ENCODE data around the gene LZIC. TPM values are rescaled to one million over a fixed set of nuclear protein-coding genes. Genes with fewer than 3 reads are reported as not detected.
A peak's percentile ranks its signal among the peaks of the same experiment; 100 is the strongest.

Gene LZIC
- total and polyA plus RNA-seq, 2 of the 8 experiments (the other 6 are each of a cell fraction or from before 2014, with no cell fraction given), result 4.8 to 20.3 TPM

- H2BK5ac ChIP-seq (ENCODE audit: low read depth, low read length), result no peak overlapping the region
- 88% methylated on average over 17 of the region's 17 CpGs; no CpG with 5 or more reads in 1 of the 2 experiments for WGBS, 2 experiments (ENCODE audit: extremely low coverage in 1 of 2, insufficient coverage in 1 of 2, insufficient read length in 1 of 2, insufficient replicate concordance in 2 of 2, low coverage in 1 of 2, low lambda C conversion rate in 2 of 2, missing lambda C conversion rate in 1 of 2)
- peaks cover 0 to 2% of the 10 kb centered on the region in 2 experiments for H4K20me1 ChIP-seq (replicated peaks in 1 of 2; ENCODE audit: control insufficient read depth in 1 of 2, insufficient read depth in 2 of 2, low read length in 2 of 2)
- H3K4me1 ChIP-seq (replicated peaks in 1 of 4; ENCODE audit: control insufficient read depth in 3 of 4, insufficient read depth in 4 of 4, low read length in 3 of 4), result peaks cover 5 to 18% (median 14%) of the 10 kb centered on the region in 4 experiments
- no peak overlapping the region for H2BK15ac ChIP-seq (ENCODE audit: low read length)
- FAIRE-seq, result no peak
- ChIA-PET CTCF (ENCODE audit: partially characterized antibody) (interaction anchor here (0.6 to 4.1 kb wide), 9 partner anchors 9 to 234 kb away, joined by 3 to 27 read pairs (median 3); no protein-coding TSS in a partner anchor), POLR2A (ENCODE audit: partially characterized antibody) (interaction anchor here (1.6 to 5.3 kb wide), 3 partner anchors 9 to 57 kb away, joined by 5 to 19 read pairs (median 7); partner anchors contain the start of genes LZIC and NMNAT1)
- no peaks in the 10 kb centered on the region for H3K27me3 ChIP-seq (replicated peaks in 1 of 4; ENCODE audit: control insufficient read depth in 3 of 4, extremely low read depth in 1 of 4, insufficient read depth in 3 of 4, low read length in 3 of 4)
- H3K9me3 ChIP-seq (ENCODE audit: insufficient read depth in 2 of 2, low read depth in 1 of 2, low read length in 1 of 2), result no peaks in the 10 kb centered on the region
- no peak overlapping the region for H2BK20ac ChIP-seq (ENCODE audit: low read length)
- no peak overlapping the region for H3K27ac ChIP-seq (ENCODE audit: low read depth, low read length)
- peaks cover 5% of the 10 kb centered on the region; the same call in 1 of the 2 replicates for H3K79me1 ChIP-seq (ENCODE audit: low read depth, low read length)
- no peak overlapping the region for H4K5ac ChIP-seq (ENCODE audit: insufficient read length, low read depth, low read length)
- H3K79me2 ChIP-seq (ENCODE audit: control insufficient read depth in 1 of 2, insufficient read depth in 2 of 2, low read length in 2 of 2), result peaks cover 0 to 3% of the 10 kb centered on the region in 2 experiments; a peak in 1 of 4 replicates
- no peaks in the 10 kb centered on the region for H3K36me3 ChIP-seq (ENCODE audit: control insufficient read depth in 2 of 4, insufficient read depth in 4 of 4, low read length in 3 of 4)
- H3K9ac ChIP-seq (replicated peaks in 1 of 4; ENCODE audit: extremely low read depth in 1 of 4, low read depth in 3 of 4, low read length in 3 of 4), result peak overlapping the region in 1 of 4 experiments; percentile 4; a peak in 1 of 7 replicates
- H3K14ac ChIP-seq (ENCODE audit: insufficient read length), result no peak overlapping the region
- no peak overlapping the region for H2BK12ac ChIP-seq (ENCODE audit: low read depth, low read length)
- H3K23me2 ChIP-seq (ENCODE audit: low read depth, low read length), result no peaks in the 10 kb centered on the region
- H2AFZ ChIP-seq (ENCODE audit: low read length), result no peak overlapping the region
- H3K4me2 ChIP-seq (ENCODE audit: insufficient read depth in 1 of 2, low read depth in 2 of 2, low read length in 2 of 2), result no peak overlapping the region
- no peak for DNase-seq (ENCODE audit: low read depth in 1 of 2, low spot score in 2 of 2)
- no peak overlapping the region for H4K91ac ChIP-seq (replicated peaks; ENCODE audit: insufficient read length, low read length)
- H3K23ac ChIP-seq (ENCODE audit: insufficient read length), result no peak overlapping the region
- no peak overlapping the region for H3K18ac ChIP-seq (ENCODE audit: extremely low read depth, low read length)
- no peak overlapping the region for H2AK5ac ChIP-seq (ENCODE audit: low read depth, low read length)
- H4K8ac ChIP-seq (ENCODE audit: extremely low read depth, insufficient read depth, low read length), result no peak overlapping the region
- H3K4me3 ChIP-seq (ENCODE audit: extremely low read depth in 1 of 4, insufficient read depth in 2 of 4, low read depth in 3 of 4, low read length in 4 of 4), result no peak overlapping the region
- H3K56ac ChIP-seq (replicated peaks; ENCODE audit: insufficient read length, low read depth, low read length), result no peak overlapping the region
- H2BK120ac ChIP-seq (replicated peaks; ENCODE audit: low read depth, low read length), result no peak overlapping the region
- H3K4ac ChIP-seq (replicated peaks; ENCODE audit: insufficient read length, low read depth, low read length), result no peak overlapping the region
- TF ChIP-seq GTF2F1 (IDR thresholded peaks at IDR 0.05; ENCODE audit: borderline replicate concordance, low read depth, low read length), result no peak
Observed at GRCh38 chr1:9886092-9886742, 57.0 kb downstream of the LZIC start.
